ENCODE data around the gene IL19. TPM values are rescaled to one million over a fixed set of nuclear protein-coding genes. Genes with fewer than 3 reads are reported as not detected.

IL19 gene
- total and polyA plus RNA-seq, 2 of the 13 experiments (the other 11 are each of a cell fraction or from before 2014, with no cell fraction given): not detected

GRCh38 chr1:206812471-206812870 lies 41.9 kb downstream of the IL19 start:
- Histone ChIP-seq H3K4me3 (replicated peaks in 1 of 3; ENCODE audit: insufficient read depth in 1 of 3, low read depth in 2 of 3, low read length in 3 of 3) (no peak overlapping the region), H3K27ac (ENCODE audit: extremely low read length, insufficient read depth, low read length) (no peak overlapping the region), H3K9ac (ENCODE audit: insufficient read depth, low read depth, low read length) (no peak overlapping the region), H3K4me1 (ENCODE audit: insufficient read depth, low read length) (no peaks in the 10 kb centered on the region), H3K79me2 (ENCODE audit: insufficient read depth, low read length) (no peaks in the 10 kb centered on the region), H3K9me3 (ENCODE audit: low read length) (peaks cover 15% of the 10 kb centered on the region), H3K4me2 (ENCODE audit: low read depth, low read length) (no peak overlapping the region), H3K36me3 (replicated peaks in 1 of 2; ENCODE audit: control insufficient read depth in 1 of 2, insufficient read depth in 2 of 2, low read length in 2 of 2) (no peaks in the 10 kb centered on the region), H3K27me3 (ENCODE audit: control insufficient read depth in 1 of 2, insufficient read depth in 2 of 2, low read length in 2 of 2) (no peaks in the 10 kb centered on the region), H2AFZ (ENCODE audit: low read length) (no peak overlapping the region), H4K20me1 (ENCODE audit: insufficient read depth, low read length) (no peaks in the 10 kb centered on the region)
- intact Hi-C loops (cut with micrococcal nuclease; ENCODE audit: unreplicated experiment) (no loop called here), in situ Hi-C loops (cut with HindIII; ENCODE audit: extremely low pct_ligation_motif_present, low pct_unique_long_range_greater_than_20kb) (no loop called here)
- CTCF ChIA-PET (ENCODE audit: low intra/inter-chr PET ratio, low total read pairs): no interaction called here
- no peak for FAIRE-seq
- POLR2A ChIA-PET: no interaction called here
- no peak for DNase-seq (ENCODE audit: low spot score)
- no peak for ATAC-seq
- WGBS (ENCODE audit: low lambda C conversion rate): 6% methylated on average over 2 of the region's 2 CpGs
- BruUV-seq (replicated peaks): no TSS peak
- TF ChIP-seq ZNF713 (CRISPR knock-in tag; IDR thresholded peaks at IDR 0.05) (no peak), ZNF329 (CRISPR knock-in tag; IDR thresholded peaks at IDR 0.05; ENCODE audit: low read depth) (no peak), FOXA3 (CRISPR knock-in tag; IDR thresholded peaks at IDR 0.05) (no peak), ZBTB44 (CRISPR knock-in tag; IDR thresholded peaks at IDR 0.05) (no peak), ATF2 (CRISPR knock-in tag; IDR thresholded peaks at IDR 0.05) (no peak), ZBTB38 (CRISPR knock-in tag; IDR thresholded peaks at IDR 0.05) (no peak), EEA1 (CRISPR knock-in tag; IDR thresholded peaks at IDR 0.05; ENCODE audit: borderline replicate concordance) (no peak), ZNF263 (CRISPR knock-in tag; IDR thresholded peaks at IDR 0.05) (no peak), ZNF674 (CRISPR knock-in tag; IDR thresholded peaks at IDR 0.05; ENCODE audit: low read depth) (no peak), ZNF230 (CRISPR knock-in tag; IDR thresholded peaks at IDR 0.05) (no peak), SUZ12 (IDR thresholded peaks at IDR 0.05; ENCODE audit: low read depth, low read length) (no peak), MLLT10 (CRISPR knock-in tag; IDR thresholded peaks at IDR 0.05) (no peak)
